ENCODE results near the gene HAVCR1. TPM values are rescaled to one million over a fixed set of nuclear protein-coding genes. Genes with fewer than 3 reads are reported as not detected.
"Not testable (repeated sequence)": the region's sequence is repeated elsewhere in the genome, so short reads cannot be mapped to it uniquely, and the experiment has no call there.

Gene HAVCR1
- total RNA-seq, 1 experiment from 2014 or later = not detected

DNA sequence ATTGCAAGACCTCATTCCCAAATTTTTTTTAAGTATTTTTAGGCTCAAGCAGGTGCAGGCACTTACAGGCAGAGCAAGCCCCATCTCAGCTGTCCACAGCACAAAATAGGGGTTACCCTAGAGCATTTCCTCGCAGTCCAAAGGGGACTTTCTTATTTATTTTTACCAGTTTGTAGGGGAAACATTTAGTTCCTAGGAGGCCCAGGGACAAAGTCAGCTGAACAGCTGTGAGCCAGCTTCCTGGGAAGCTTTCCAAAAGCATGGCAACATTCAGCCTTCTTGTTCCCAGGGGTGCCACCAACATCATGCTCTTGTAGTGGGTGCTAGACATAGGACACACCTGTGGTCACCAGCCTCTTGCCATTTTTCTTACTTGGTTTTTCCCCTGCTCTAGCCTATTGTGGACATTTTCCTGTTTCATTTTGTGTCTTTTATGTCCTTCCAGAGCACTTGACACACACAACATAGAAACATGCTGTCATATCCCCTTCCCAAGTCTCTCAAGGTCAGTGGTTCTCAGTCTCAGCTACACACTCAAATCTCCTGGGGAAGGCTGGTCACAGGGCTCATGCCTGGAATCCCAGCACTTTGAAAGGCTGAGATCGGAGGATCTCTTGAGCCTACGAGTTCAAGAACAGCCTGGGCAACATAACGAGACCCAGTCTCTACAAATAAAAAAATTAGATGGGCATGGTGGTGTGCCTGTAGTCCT, 38.2 kb downstream of the HAVCR1 start:
- CTCF ChIA-PET = no interaction called here
- TF ChIP-seq TCF7 (CRISPR knock-in tag; IDR thresholded peaks at IDR 0.05; ENCODE audit: low read depth) (no peak), JAZF1 (CRISPR knock-in tag; IDR thresholded peaks at IDR 0.05) (no peak), NFYB (CRISPR knock-in tag; conservative IDR thresholded peaks at IDR 0.05; ENCODE audit: low read depth) (no peak)
- TF ChIP-seq, protein P1, sequence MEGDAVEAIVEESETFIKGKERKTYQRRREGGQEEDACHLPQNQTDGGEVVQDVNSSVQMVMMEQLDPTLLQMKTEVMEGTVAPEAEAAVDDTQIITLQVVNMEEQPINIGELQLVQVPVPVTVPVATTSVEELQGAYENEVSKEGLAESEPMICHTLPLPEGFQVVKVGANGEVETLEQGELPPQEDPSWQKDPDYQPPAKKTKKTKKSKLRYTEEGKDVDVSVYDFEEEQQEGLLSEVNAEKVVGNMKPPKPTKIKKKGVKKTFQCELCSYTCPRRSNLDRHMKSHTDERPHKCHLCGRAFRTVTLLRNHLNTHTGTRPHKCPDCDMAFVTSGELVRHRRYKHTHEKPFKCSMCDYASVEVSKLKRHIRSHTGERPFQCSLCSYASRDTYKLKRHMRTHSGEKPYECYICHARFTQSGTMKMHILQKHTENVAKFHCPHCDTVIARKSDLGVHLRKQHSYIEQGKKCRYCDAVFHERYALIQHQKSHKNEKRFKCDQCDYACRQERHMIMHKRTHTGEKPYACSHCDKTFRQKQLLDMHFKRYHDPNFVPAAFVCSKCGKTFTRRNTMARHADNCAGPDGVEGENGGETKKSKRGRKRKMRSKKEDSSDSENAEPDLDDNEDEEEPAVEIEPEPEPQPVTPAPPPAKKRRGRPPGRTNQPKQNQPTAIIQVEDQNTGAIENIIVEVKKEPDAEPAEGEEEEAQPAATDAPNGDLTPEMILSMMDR (IDR thresholded peaks at IDR 0.05) = no peak
- TF ChIP-seq, protein P2, sequence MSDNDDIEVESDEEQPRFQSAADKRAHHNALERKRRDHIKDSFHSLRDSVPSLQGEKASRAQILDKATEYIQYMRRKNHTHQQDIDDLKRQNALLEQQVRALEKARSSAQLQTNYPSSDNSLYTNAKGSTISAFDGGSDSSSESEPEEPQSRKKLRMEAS (CRISPR knock-in tag; IDR thresholded peaks at IDR 0.05) = no peak
- Mint-ChIP-seq H3K4me3 (no peak overlapping the region), H3K36me3 (peaks cover 14% of the 10 kb centered on the region), H3K9me3 (peaks cover 17% of the 10 kb centered on the region), H3K4me1 (0 out of 2 replicates have a peak, but pooled peaks cover 7% of the 10 kb centered on the region), H3K27me3 (ENCODE audit: low read depth) (no peaks in the 10 kb centered on the region), H3K27ac (no peak overlapping the region; the same call in 1 of the 2 replicates)
- DNase-seq (ENCODE audit: low spot score) (no peak), ATAC-seq (no peak)
- POLR2A ChIA-PET = no interaction called here

DNA sequence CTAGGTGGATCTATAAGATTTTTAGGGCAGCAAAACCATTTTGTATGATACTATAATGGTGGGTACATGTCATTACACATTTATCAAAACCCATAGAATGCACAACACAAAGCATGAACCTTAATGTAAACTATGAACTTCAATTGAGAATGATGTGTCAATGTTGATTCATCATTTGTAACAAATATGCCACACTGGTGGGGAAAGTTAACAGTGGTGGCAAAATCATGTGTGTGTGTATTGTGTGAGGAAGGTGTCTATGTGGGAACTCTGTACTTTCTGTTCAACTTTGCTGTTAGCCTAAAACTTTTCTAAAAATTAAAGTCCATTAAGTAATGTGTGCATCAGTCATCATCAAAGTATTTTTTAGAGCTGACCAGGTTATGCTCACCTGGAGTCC, 38.9 kb downstream of the HAVCR1 start:
- CTCF ChIA-PET = no interaction called here
- ATAC-seq (no peak), DNase-seq (ENCODE audit: low spot score) (no peak)
- H3K4me1 Mint-ChIP-seq = 0 out of 2 replicates have a peak, but pooled peaks cover 3% of the 10 kb centered on the region
- POLR2A ChIA-PET = no interaction called here
- peaks cover 17% of the 10 kb centered on the region for H3K36me3 Mint-ChIP-seq
- no peak overlapping the region for H3K27ac Mint-ChIP-seq
- H3K4me3 Mint-ChIP-seq = no peak overlapping the region
- no peaks in the 10 kb centered on the region for H3K27me3 Mint-ChIP-seq (ENCODE audit: low read depth)
- TF ChIP-seq GTF2I (CRISPR knock-in tag; conservative IDR thresholded peaks at IDR 0.05) (no peak), MXD4 (CRISPR knock-in tag; IDR thresholded peaks at IDR 0.05; ENCODE audit: borderline replicate concordance) (no peak), ZNF121 (CRISPR knock-in tag; IDR thresholded peaks at IDR 0.05) (no peak), CREM (CRISPR knock-in tag; IDR thresholded peaks at IDR 0.05) (no peak), RELA (CRISPR knock-in tag; IDR thresholded peaks at IDR 0.05; ENCODE audit: borderline replicate concordance) (no peak), ZNF317 (CRISPR knock-in tag; IDR thresholded peaks at IDR 0.05; ENCODE audit: borderline replicate concordance, low read depth) (no peak), KAT7 (CRISPR knock-in tag; IDR thresholded peaks at IDR 0.05; ENCODE audit: borderline replicate concordance) (no peak), TEAD4 (CRISPR knock-in tag; IDR thresholded peaks at IDR 0.05) (no peak)
- TF ChIP-seq, protein P3, sequence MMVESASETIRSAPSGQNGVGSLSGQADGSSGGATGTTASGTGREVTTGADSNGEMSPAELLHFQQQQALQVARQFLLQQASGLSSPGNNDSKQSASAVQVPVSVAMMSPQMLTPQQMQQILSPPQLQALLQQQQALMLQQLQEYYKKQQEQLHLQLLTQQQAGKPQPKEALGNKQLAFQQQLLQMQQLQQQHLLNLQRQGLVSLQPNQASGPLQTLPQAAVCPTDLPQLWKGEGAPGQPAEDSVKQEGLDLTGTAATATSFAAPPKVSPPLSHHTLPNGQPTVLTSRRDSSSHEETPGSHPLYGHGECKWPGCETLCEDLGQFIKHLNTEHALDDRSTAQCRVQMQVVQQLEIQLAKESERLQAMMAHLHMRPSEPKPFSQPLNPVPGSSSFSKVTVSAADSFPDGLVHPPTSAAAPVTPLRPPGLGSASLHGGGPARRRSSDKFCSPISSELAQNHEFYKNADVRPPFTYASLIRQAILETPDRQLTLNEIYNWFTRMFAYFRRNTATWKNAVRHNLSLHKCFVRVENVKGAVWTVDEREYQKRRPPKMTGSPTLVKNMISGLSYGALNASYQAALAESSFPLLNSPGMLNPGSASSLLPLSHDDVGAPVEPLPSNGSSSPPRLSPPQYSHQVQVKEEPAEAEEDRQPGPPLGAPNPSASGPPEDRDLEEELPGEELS (CRISPR knock-in tag; IDR thresholded peaks at IDR 0.05) = no peak
- peaks cover 19% of the 10 kb centered on the region for H3K9me3 Mint-ChIP-seq

DNA sequence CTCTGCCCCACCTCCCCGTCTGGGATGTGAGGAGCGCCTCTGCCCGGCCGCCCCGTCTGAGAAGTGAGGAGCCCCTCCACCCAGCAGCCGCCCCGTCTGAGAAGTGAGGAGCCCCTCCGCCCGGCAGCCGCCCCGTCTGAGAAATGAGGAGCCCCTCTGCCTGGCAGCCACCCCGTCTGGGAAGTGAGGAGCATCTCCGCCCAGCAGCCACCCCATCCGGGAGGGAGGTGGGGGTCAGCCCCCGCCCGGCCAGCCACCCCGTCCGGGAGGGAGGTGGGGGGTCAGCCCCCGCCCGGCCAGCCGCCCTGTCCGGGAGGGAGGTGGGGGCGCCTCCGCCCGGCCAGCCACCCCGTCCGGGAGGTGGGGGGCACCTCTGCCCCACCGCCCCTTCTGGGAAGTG, 44.8 kb downstream of the HAVCR1 start:
- H3K27me3 Mint-ChIP-seq (ENCODE audit: low read depth); ATAC-seq; CTCF ChIA-PET; H3K4me3 Mint-ChIP-seq; H3K27ac Mint-ChIP-seq; POLR2A ChIA-PET; H3K4me1 Mint-ChIP-seq; DNase-seq (ENCODE audit: low spot score): not testable (repeated sequence)
- peaks cover 42% of the 10 kb centered on the region for H3K9me3 Mint-ChIP-seq
- peaks cover 38% of the 10 kb centered on the region for H3K36me3 Mint-ChIP-seq

DNA sequence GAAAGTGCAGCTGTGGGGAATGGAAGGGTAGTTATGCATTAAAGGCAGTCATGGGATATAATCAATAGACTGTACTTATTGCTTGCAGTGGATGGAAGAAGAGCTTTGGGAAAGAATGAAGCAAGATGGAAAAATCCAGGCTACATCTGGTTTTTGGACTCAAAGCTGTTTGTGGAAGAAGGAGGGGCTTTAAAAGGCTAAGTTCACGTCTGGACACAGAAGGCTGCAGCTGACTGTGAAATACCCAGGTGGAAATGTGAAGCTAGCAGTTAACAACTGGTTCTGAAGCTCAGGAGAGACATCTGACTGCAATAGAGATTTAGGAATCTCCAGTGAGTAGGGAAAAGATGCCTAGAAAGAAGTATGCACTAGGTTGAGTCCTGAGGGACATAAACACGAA, 52.7 kb downstream of the HAVCR1 start:
- Mint-ChIP-seq H3K4me3 (no peak overlapping the region), H3K9me3 (peaks cover 25% of the 10 kb centered on the region), H3K36me3 (peaks cover 5% of the 10 kb centered on the region), H3K27me3 (ENCODE audit: low read depth) (no peaks in the 10 kb centered on the region), H3K27ac (no peak overlapping the region), H3K4me1 (no peaks in the 10 kb centered on the region)
- ATAC-seq (no peak), DNase-seq (ENCODE audit: low spot score) (no peak)
- CTCF ChIA-PET = no interaction called here
- POLR2A ChIA-PET = no interaction called here
- TF ChIP-seq, protein P4, sequence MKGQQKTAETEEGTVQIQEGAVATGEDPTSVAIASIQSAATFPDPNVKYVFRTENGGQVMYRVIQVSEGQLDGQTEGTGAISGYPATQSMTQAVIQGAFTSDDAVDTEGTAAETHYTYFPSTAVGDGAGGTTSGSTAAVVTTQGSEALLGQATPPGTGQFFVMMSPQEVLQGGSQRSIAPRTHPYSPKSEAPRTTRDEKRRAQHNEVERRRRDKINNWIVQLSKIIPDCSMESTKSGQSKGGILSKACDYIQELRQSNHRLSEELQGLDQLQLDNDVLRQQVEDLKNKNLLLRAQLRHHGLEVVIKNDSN (CRISPR knock-in tag; IDR thresholded peaks at IDR 0.05) = no peak
- no peak for TF ChIP-seq GABPB1 (CRISPR knock-in tag; IDR thresholded peaks at IDR 0.05)
- TF ChIP-seq, protein P1 (IDR thresholded peaks at IDR 0.05) = no peak
- TF ChIP-seq, protein P5, sequence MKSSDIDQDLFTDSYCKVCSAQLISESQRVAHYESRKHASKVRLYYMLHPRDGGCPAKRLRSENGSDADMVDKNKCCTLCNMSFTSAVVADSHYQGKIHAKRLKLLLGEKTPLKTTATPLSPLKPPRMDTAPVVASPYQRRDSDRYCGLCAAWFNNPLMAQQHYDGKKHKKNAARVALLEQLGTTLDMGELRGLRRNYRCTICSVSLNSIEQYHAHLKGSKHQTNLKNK (CRISPR knock-in tag; IDR thresholded peaks at IDR 0.05) = no peak
- TF ChIP-seq, protein P6, sequence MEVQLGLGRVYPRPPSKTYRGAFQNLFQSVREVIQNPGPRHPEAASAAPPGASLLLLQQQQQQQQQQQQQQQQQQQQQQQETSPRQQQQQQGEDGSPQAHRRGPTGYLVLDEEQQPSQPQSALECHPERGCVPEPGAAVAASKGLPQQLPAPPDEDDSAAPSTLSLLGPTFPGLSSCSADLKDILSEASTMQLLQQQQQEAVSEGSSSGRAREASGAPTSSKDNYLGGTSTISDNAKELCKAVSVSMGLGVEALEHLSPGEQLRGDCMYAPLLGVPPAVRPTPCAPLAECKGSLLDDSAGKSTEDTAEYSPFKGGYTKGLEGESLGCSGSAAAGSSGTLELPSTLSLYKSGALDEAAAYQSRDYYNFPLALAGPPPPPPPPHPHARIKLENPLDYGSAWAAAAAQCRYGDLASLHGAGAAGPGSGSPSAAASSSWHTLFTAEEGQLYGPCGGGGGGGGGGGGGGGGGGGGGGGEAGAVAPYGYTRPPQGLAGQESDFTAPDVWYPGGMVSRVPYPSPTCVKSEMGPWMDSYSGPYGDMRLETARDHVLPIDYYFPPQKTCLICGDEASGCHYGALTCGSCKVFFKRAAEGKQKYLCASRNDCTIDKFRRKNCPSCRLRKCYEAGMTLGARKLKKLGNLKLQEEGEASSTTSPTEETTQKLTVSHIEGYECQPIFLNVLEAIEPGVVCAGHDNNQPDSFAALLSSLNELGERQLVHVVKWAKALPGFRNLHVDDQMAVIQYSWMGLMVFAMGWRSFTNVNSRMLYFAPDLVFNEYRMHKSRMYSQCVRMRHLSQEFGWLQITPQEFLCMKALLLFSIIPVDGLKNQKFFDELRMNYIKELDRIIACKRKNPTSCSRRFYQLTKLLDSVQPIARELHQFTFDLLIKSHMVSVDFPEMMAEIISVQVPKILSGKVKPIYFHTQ (CRISPR knock-in tag; IDR thresholded peaks at IDR 0.05) = no peak
